Astrocyte (in vitro differentiated cells and primary cell): Measurements from ENCODE around the gene SHE.

Source experiments
- EZH2 ChIP-seq: IDR thresholded peaks from 2 replicates; pipeline ENCODE4 v1.6.1; 2012; ENCODE audit warnings: mild to moderate bottlenecking, low read length, inconsistent platforms; ENCODE audit not compliant: insufficient read depth
- TF ChIP-seq, protein P1 (sequence below): IDR thresholded peaks from 2 replicates; pipeline ENCODE4 v1.5.1; 2011; ENCODE audit warnings: low read depth, mild to moderate bottlenecking, inconsistent platforms, low read length, moderate library complexity; ENCODE audit not compliant: insufficient read depth

DNA sequence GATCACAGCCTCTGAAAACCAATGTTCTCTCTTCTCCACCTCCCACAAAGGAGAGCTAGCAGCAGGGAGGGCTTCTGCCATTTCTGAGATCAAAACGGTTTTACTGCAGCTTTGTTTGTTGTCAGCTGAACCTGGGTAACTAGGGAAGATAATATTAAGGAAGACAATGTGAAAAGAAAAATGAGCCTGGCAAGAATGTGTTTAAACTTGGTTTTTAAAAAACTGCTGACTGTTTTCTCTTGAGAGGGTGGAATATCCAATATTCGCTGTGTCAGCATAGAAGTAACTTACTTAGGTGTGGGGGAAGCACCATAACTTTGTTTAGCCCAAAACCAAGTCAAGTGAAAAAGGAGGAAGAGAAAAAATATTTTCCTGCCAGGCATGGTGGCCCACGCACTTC is 36.0 kb downstream of the SHE start:
- TF ChIP-seq, protein P1, sequence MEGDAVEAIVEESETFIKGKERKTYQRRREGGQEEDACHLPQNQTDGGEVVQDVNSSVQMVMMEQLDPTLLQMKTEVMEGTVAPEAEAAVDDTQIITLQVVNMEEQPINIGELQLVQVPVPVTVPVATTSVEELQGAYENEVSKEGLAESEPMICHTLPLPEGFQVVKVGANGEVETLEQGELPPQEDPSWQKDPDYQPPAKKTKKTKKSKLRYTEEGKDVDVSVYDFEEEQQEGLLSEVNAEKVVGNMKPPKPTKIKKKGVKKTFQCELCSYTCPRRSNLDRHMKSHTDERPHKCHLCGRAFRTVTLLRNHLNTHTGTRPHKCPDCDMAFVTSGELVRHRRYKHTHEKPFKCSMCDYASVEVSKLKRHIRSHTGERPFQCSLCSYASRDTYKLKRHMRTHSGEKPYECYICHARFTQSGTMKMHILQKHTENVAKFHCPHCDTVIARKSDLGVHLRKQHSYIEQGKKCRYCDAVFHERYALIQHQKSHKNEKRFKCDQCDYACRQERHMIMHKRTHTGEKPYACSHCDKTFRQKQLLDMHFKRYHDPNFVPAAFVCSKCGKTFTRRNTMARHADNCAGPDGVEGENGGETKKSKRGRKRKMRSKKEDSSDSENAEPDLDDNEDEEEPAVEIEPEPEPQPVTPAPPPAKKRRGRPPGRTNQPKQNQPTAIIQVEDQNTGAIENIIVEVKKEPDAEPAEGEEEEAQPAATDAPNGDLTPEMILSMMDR, result no peak
- TF ChIP-seq EZH2, result no peak
